Measurements from ENCODE around the gene CCNYL1.
"Not testable (repeated sequence)": the region's sequence is repeated elsewhere in the genome, so short reads cannot be mapped to it uniquely, and the experiment has no call there.

The CCNYL1 gene

DNA sequence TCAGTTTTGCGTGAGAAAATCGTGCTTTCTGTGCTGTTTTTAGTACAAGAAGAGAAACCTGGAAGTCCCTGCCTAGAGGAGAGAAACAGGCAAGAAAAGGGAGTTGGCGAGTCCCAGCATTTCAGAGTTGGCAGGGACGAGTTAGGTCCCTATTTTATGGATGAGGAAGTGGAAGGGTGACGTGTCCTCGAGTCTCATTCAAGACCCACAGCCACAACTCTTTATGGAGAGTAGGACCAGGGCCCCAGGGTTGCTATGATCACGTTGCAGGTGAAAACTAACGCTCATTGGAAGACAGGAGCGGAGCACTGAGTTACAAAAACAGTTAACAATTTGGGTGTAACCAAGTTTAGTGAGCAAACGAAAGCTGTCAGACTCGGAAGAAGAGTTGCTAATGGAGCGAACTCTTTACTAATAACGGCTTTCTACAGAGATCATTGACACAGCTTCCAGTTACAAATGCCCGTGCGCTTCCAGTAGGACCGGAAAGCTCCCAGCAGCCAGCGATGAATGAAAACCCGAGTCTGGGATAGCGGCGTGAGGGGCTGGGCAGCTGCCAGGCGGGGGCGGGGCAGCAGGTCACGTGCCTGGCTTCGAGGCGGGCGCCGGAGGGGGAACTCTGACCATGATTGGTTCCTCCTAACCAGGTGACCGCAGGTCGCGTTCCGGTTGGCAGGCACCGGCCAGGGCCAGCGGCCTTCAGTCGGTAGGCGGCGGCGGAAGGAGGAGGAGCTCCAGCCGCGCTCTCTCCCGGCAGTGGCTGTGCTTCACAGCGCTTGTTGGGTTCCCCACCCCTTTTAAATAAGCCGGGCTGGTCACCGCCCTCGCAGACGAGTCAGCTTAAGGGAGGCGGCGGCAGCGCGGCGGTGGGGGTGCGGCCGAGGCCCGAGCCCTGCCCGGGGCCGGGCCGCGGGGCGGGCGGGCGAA lies at the start of gene CCNYL1:
CCNYL1 (plus strand) TSS at position 827 of the 927 bp plus-strand sequence. CDS start 257 bp downstream, outside the sequence.
- peak; percentile 76 for DNase-seq (ENCODE audit: low read depth)

DNA sequence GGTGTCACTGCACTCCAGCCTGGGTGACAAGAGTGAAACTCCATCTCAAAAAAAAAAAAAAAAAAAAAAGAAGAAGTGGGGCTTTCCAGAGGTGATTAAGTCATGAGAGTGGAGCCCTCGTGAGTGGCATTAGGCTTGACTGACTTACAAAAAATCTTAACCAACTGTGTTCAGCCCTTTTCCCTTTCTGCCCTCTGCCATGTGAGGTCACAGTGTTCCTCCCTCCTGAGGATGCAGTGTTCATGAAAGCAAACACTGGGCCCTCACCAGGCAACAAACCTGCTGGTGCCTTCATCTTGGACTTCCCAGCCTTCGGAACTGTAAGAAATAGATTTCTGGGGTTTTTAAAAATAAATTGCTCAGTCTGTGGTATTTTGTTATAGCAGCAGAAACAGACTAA lies 49.2 kb upstream of the CCNYL1 start:
- no peak for DNase-seq (ENCODE audit: low read depth)

GRCh38 chr2:207663870-207664545 lies 47.4 kb upstream of the CCNYL1 start:
- DNase-seq (ENCODE audit: low read depth) = no peak

DNA sequence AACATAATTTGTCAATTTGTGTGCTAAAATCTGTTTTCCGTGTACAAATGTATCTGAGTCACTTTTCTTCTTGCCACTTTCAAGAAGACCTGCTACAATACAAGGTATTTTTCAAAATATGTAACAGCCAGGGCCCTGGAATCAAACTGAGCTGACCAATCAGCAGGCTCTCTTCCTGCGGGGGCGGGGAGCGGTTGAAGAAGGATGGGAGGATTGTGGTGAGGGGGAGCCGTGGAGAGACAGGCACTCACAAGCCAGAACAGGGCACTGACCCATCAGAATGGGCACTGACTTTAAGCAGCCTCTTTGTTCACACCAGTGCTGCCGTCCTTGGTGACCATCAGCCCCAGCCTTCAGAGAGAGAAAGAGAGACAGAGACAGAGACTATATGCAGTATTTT lies 40.6 kb upstream of the CCNYL1 start:
- DNase-seq (ENCODE audit: low read depth) = no peak

GRCh38 chr2:207673431-207673830 lies 38.0 kb upstream of the CCNYL1 start:
- DNase-seq (ENCODE audit: low read depth) = no peak

DNA sequence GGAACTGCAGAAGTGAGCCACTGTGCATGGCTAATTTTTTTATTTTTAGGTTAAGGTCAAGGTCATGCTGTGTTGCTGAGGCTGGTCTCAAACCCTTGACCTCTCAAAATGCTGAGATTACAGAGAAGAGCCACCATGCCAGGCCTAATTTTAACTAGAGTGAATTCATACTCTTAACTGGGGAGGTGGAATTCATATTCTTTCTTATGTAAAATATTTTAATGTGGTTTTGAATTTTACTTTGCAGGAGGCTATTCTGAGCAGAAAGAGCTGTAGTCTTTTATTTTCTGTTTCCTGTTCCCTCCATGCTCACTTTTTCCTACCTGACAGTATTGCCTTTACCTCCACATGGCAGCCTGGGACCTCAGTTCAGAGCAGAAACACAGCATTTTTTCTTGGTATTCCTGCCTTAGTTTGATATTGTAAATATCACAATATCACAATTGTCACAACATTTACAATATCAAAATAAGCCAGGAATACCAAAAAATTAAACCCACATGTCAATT lies 37.1 kb upstream of the CCNYL1 start:
- DNase-seq (ENCODE audit: low read depth) = no peak

DNA sequence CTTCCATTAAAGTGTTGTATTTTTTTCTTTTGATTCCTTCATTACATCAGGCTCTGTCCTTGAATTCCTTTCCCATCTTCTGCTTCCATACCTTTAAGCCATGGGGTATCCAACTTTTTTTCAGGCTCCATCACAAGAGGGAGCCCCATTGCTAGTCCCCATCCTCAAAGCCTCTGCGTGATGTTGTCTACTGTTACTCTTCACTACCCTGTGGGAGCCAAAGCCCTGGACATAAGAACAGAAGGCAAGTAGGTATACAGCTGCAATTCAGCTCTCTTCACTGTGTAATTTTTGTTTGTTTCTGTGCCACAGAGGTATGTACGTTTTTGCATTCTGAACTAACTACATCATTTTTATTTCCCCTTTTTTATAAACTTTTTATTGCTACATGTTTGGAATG lies 36.6 kb upstream of the CCNYL1 start:
- no peak for DNase-seq (ENCODE audit: low read depth)

GRCh38 chr2:207676827-207677354 lies 34.5 kb upstream of the CCNYL1 start:
- peak; percentile 72 for DNase-seq (ENCODE audit: low read depth)

DNA sequence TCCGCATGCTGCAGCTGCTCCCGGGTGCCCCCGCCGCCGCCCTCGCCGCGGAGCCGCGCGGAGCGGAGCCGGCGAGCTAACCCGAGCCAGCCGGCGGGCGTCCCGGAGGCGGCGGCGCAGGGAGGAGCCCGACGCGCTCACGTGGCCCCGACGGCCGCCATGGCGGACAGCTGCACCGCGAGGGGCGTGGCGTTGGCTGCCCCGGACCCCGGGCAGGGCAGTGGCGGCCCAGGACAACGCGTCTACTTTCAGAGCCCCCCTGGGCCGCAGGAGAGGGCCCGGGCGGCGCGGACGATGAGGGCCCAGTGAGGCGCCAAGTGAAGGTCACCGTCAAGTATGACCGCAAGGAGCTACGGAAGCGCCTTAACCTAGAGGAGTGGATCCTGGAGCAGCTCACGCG lies 30.0 kb upstream of the CCNYL1 start:
- DNase-seq (ENCODE audit: low read depth) = no peak

GRCh38 chr2:207682557-207682956 lies 28.9 kb upstream of the CCNYL1 start:
- no peak for DNase-seq (ENCODE audit: low read depth)

DNA sequence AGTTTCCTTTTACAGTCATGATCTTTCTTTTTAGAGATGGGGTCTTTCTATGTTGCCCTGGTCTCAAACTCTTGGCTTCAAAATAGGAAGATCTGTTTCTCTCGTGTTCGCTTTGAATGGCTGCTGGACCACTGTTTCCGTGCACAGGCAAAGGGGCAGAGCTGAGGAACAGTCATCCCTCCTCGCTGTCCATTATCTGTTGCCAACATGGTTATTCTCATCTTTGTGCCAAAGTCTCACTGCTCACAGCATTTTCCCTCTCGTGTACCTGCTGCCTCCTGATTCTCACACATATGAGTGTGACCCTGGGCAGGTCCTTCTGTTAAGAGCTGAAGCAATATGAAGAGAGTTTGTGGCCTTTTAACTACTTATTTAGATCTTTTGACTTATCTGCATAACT lies 28.0 kb upstream of the CCNYL1 start:
- DNase-seq (ENCODE audit: low read depth) = no peak

DNA sequence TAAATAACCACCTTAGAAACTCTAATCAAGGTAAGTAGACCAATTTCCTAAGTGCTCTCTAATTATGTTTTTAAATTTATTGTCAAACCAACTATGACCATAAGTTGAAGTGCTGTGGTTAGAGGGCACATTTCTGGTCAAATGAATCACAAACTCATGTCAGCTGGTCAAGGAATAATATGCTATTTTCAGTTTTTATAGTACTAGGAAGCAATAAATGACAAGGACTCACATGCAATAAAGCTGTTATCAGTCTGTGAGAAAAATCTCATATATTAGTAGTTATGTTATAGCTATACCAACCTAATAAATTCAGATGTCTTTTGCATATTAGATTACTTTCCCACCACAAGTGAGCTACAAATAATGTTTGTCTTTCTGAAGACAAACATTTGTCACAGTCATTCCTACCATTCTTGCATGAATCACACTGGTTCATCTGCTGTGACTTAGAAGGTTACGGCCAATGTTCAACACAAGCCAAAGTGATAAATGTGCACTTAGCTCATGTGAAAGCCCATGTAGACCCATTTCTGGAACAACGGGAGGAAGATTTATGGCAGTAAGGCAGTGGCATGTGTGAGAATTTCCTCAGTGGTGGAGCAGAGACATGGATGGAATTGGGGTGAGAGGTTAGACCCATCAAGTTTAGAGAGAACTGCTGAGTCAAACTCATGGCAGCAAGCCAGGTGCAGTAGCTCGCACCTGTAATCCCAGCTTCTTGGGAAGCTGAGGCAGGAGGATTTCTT lies 27.4 kb upstream of the CCNYL1 start:
- peak; percentile 58 for DNase-seq (ENCODE audit: low read depth)

GRCh38 chr2:207686812-207687211 lies 24.6 kb upstream of the CCNYL1 start:
- no peak for DNase-seq (ENCODE audit: low read depth)

DNA sequence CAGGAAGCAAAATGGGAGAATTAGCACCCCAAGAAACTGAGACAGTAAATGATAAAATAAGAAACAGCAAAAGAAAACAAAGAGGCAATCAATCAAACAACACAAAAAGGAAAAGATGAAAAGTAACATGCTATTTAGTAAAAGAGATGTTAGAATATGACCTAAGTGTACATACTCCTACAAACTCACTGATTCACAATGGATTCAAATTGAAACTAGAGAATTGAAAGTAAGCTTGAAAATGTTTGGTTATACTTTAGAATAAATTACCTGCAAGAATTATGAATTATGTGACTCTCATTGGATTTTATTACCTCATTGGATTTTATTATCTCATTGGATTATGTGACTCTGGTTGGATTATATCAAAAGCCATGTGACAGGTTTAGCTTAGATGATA lies 22.8 kb upstream of the CCNYL1 start:
- no peak for DNase-seq (ENCODE audit: low read depth)

- not testable (repeated sequence) for DNase-seq (ENCODE audit: low read depth)
Observed at GRCh38 chr2:207690845-207691461, 20.5 kb upstream of the CCNYL1 start.

DNA sequence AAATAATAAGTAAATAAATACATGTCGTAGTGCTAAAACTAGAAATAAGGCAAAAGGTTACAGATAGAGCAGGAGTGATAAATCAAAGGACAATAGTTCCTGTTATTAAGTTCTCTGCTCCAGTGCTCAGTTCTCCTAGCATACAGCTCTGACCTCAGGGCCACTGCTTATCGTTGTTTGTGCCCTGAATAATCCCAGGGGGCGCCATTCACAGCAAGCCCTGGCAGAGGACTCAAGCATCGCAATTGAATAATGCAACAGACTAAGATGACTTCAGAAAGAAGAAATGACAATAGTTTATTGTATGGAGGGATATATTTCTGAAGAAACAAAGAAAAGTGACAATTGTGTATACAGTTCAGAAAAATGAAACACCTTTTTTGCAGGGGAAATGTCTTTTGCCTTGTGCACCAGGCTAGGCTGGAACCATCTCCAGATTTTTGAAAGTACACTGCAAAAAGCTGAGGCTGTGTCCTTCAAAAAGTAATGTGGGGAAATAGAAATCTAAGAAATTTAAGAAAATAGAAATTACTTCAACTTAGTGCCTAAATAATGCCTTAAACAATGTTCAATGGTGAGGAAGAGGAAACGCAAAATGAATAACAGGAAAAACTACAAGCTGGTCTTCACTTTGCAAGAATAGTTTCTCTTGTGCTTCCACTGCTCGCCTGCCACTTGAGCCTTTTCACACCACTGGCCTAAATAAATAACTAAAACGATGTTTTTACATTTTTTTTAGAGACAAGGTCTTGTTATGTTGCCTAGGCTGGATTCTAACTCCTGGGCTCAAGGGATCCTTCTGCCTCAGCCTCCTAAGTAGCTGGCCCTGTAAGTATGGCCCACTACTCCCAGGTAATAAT lies 19.0 kb upstream of the CCNYL1 start:
- DNase-seq (ENCODE audit: low read depth) = no peak

DNA sequence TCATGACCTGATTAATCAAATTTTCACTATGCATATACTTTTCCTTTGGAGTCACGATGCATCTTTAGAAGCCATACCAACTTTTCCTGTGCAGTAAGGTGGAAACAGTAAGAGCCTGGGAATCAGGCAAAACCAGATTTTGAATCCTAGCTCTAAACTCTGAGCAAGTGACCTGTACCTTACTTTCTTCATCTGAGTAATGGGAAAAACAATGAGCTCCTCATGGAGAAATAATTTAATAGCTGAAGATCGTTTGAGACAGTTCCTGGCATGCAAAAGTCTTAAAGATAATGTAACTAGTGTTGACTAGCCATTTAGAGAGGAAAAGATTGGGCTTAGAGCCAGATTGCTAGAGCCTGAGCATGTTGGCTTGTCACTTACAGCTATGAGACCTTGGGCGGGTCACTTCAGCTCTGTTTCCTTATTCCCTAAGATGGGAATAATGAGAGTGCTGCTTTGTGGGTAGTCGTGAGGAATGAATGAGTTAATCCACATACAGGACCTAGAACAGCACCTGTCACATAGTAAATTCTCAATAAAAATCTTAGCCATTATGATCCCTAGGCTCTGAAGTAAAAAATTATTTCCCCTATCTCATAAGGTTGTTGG lies 17.7 kb upstream of the CCNYL1 start:
- DNase-seq (ENCODE audit: low read depth) = no peak

GRCh38 chr2:207694811-207695281 lies 16.6 kb upstream of the CCNYL1 start:
- DNase-seq (ENCODE audit: low read depth) = no peak

DNA sequence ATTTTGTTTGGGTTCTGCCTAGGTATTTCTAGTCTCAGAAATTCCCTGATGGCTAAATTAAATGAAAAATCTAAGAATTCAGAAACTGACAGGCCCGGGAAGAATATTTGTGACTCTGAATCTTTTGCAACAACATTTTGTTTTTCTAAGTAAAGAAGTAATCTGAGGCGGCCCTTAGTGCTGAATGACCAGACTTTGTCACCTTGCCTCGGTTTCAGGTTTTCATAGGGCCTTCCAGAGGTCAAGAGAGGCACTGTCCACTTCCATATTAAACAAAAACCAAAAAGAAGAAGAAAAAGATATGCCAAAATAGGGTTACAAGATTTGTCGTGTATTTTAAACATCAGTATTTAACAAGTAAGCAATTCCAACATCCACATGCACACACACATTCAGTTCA lies 16.1 kb upstream of the CCNYL1 start:
- no peak for DNase-seq (ENCODE audit: low read depth)

DNA sequence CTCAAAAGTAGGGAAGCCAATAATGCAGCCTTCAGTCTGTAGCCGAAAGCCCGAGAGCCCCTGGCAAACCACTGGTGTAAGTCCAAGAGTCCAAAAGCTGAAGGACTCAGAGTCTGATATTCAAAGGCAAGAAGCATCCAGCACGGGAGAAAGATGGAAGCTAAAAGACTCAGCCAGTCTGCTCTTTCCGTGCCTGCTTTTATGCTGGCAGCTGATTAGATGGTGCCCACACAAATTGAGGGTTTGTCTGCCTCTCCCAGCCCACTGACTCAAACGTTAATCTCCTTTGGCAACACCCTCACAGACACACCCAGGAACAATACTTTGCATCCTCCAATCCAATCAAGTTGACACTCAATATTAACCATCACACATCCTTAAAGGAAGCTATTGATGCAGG lies 14.5 kb upstream of the CCNYL1 start:
- DNase-seq (ENCODE audit: low read depth) = not testable (repeated sequence)

Data from HS-27A (cell line).